ENCODE results near the gene TRRAP.

DNA sequence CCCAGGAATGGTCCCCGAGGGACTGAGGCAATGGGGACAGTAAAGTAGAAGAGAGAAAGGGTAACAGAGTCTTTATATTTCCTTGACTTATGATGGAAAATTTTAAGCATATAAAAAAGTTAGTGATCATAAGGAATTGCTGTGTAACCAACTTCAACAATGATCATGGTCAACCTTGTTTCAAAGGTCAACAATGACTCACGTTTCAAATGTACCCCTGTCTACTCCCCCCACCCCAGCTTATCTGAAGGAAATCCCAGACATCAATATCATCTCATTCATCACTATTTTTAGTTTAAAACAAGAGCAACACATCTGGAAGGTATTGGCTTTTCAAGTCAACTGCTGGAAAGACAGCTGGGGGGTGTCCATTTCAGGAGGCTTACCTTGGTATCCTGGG lies 172.6 kb downstream of the TRRAP start:
- TF ChIP-seq EZH2 (IDR thresholded peaks at IDR 0.05; ENCODE audit: low read depth), result no peak
- TF ChIP-seq, protein P1, sequence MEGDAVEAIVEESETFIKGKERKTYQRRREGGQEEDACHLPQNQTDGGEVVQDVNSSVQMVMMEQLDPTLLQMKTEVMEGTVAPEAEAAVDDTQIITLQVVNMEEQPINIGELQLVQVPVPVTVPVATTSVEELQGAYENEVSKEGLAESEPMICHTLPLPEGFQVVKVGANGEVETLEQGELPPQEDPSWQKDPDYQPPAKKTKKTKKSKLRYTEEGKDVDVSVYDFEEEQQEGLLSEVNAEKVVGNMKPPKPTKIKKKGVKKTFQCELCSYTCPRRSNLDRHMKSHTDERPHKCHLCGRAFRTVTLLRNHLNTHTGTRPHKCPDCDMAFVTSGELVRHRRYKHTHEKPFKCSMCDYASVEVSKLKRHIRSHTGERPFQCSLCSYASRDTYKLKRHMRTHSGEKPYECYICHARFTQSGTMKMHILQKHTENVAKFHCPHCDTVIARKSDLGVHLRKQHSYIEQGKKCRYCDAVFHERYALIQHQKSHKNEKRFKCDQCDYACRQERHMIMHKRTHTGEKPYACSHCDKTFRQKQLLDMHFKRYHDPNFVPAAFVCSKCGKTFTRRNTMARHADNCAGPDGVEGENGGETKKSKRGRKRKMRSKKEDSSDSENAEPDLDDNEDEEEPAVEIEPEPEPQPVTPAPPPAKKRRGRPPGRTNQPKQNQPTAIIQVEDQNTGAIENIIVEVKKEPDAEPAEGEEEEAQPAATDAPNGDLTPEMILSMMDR (conservative IDR thresholded peaks at IDR 0.05), result no peak
